ENCODE measurements around the gene RPL32.

DNA sequence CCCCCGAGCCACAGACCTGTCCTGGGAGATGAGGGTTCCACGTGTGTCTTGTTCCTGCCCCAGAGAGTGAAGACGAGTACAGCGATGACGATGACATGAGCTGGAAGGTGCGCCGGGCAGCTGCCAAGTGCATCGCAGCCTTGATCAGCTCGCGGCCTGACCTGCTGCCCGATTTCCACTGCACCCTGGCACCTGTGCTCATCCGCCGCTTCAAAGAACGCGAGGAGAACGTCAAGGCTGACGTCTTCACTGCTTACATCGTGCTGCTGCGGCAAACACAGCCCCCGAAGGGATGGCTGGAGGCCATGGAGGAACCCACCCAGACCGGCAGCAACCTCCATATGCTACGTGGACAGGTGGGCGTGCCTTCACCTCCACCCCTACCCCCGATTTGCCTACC, 26.3 kb downstream of the RPL32 start:
- TF ChIP-seq, protein P1, sequence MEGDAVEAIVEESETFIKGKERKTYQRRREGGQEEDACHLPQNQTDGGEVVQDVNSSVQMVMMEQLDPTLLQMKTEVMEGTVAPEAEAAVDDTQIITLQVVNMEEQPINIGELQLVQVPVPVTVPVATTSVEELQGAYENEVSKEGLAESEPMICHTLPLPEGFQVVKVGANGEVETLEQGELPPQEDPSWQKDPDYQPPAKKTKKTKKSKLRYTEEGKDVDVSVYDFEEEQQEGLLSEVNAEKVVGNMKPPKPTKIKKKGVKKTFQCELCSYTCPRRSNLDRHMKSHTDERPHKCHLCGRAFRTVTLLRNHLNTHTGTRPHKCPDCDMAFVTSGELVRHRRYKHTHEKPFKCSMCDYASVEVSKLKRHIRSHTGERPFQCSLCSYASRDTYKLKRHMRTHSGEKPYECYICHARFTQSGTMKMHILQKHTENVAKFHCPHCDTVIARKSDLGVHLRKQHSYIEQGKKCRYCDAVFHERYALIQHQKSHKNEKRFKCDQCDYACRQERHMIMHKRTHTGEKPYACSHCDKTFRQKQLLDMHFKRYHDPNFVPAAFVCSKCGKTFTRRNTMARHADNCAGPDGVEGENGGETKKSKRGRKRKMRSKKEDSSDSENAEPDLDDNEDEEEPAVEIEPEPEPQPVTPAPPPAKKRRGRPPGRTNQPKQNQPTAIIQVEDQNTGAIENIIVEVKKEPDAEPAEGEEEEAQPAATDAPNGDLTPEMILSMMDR (IDR thresholded peaks at IDR 0.05), result no peak
- TF ChIP-seq ZBTB43 (CRISPR knock-in tag; IDR thresholded peaks at IDR 0.05) (no peak), TP53 (CRISPR knock-in tag; IDR thresholded peaks at IDR 0.05) (no peak), KAT7 (CRISPR knock-in tag; IDR thresholded peaks at IDR 0.05; ENCODE audit: borderline replicate concordance) (no peak), TEAD4 (CRISPR knock-in tag; IDR thresholded peaks at IDR 0.05) (no peak), ZBTB21 (CRISPR knock-in tag; IDR thresholded peaks at IDR 0.05; ENCODE audit: borderline replicate concordance) (no peak), NFE2L1 (CRISPR knock-in tag; IDR thresholded peaks at IDR 0.05) (no peak)
- TF ChIP-seq, protein P2, sequence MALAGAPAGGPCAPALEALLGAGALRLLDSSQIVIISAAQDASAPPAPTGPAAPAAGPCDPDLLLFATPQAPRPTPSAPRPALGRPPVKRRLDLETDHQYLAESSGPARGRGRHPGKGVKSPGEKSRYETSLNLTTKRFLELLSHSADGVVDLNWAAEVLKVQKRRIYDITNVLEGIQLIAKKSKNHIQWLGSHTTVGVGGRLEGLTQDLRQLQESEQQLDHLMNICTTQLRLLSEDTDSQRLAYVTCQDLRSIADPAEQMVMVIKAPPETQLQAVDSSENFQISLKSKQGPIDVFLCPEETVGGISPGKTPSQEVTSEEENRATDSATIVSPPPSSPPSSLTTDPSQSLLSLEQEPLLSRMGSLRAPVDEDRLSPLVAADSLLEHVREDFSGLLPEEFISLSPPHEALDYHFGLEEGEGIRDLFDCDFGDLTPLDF (CRISPR knock-in tag; IDR thresholded peaks at IDR 0.05), result no peak
